CD4-positive, alpha-beta memory T cell (primary cell): ENCODE results near the gene FGGY. TPM values are rescaled to one million over a fixed set of nuclear protein-coding genes. Genes with fewer than 3 reads are reported as not detected.

Experiments
- CTCF ChIA-PET: fragments of 350-600 bp; sonication (Branson Sonifier 250); formaldehyde crosslinking; loops from one replicate; lab custom pipeline; 2021; ENCODE audit warnings: inconsistent platforms; ENCODE audit not compliant: partially characterized antibody; lab: Charles Lee
- POLR2A ChIA-PET: fragments of 350-600 bp; sonication (Branson Sonifier 250); formaldehyde crosslinking; loops from one replicate; lab custom pipeline; 2021; ENCODE audit not compliant: partially characterized antibody; lab: Charles Lee
- DNase-seq, 5 donors: peaks; one replicate each; pipeline versions ENCODE4 v3.0.0 to v3.0.0-alpha.2; 2020 to 2022; ENCODE audit warnings: mixed read lengths in 1 of 5
- H3K27ac ChIP-seq: one replicate; pipeline ENCODE4 v1.7.0; 2013; ENCODE audit warnings: low read depth, low read length
- H3K27me3 ChIP-seq: 2 replicates; pipeline ENCODE4 v1.7.0; 2013; ENCODE audit warnings: mild to moderate bottlenecking, low read length, moderate library complexity; ENCODE audit not compliant: insufficient read depth
- H3K36me3 ChIP-seq: 2 replicates; pipeline ENCODE4 v1.7.0; 2013; ENCODE audit warnings: mild to moderate bottlenecking, low read length, moderate library complexity; ENCODE audit not compliant: insufficient read depth
- H3K4me1 ChIP-seq: 2 replicates; pipeline ENCODE4 v1.7.0; 2013; ENCODE audit warnings: mild to moderate bottlenecking, low read length, moderate library complexity; ENCODE audit not compliant: insufficient read depth
- H3K4me3 ChIP-seq, 2 donors: one replicate each; pipeline ENCODE4 v1.7.0; 2013; ENCODE audit warnings: low read length in 2 of 2, mild to moderate bottlenecking in 1 of 2
- H3K9me3 ChIP-seq, 2 donors: one replicate each; pipeline ENCODE4 v1.7.0; 2013; ENCODE audit warnings: low read length in 2 of 2, control low read depth in 1 of 2; ENCODE audit not compliant: control insufficient read depth in 1 of 2
- H3K27ac Mint-ChIP-seq, 7 donors: one replicate each; pipeline ENCODE4 v1.8.0; 2020 to 2021; ENCODE audit warnings: mixed read lengths in 7 of 7, mild to moderate bottlenecking in 6 of 7, inconsistent platforms in 3 of 7, moderate library complexity in 3 of 7
- H3K27me3 Mint-ChIP-seq, 2 donors: one replicate each; pipeline ENCODE4 v1.8.0; 2020 to 2021; ENCODE audit warnings: mixed read lengths in 2 of 2
- H3K36me3 Mint-ChIP-seq, 2 donors: one replicate each; pipeline ENCODE4 v1.8.0; 2020 to 2021; ENCODE audit warnings: mixed read lengths in 2 of 2, inconsistent platforms in 1 of 2, mild to moderate bottlenecking in 1 of 2
- H3K4me1 Mint-ChIP-seq, 4 donors: one replicate each; pipeline ENCODE4 v1.8.0; 2020 to 2021; ENCODE audit warnings: mixed read lengths in 4 of 4, mild to moderate bottlenecking in 1 of 4
- H3K4me3 Mint-ChIP-seq, 8 donors: one replicate each; pipeline ENCODE4 v1.8.0; 2020 to 2021; ENCODE audit warnings: mixed read lengths in 8 of 8, mild to moderate bottlenecking in 7 of 8, moderate library complexity in 6 of 8, inconsistent platforms in 3 of 8
- H3K9me3 Mint-ChIP-seq, 8 donors: one replicate each; pipeline ENCODE4 v1.8.0; 2020 to 2021; ENCODE audit warnings: mixed read lengths in 8 of 8, mild to moderate bottlenecking in 5 of 8, inconsistent platforms in 3 of 8, moderate library complexity in 1 of 8
- intact Hi-C: fragments of 100-400 bp; cut with micrococcal nuclease; formaldehyde crosslinking; loops from one replicate; pipeline ENCODE4 v1.15.1; 2023
- polyA plus RNA-seq, 2 donors: library from polyadenylated mRNA; unstranded; fragments of 300-500 nt; fragmentation: Illumina TruSeq; gene quantifications; one replicate each; pipeline ENCODE4 v1.2.3, GENCODE V29; 2021
- total RNA-seq, 2 experiments: library from RNA; stranded (reverse); gene quantifications; one replicate each; pipeline ENCODE4 v1.2.3, GENCODE V29; 2021

The FGGY gene
- total and polyA plus RNA-seq, 4 experiments from 2014 or later: 1.8 to 8.8 (median 3.6) TPM

DNA sequence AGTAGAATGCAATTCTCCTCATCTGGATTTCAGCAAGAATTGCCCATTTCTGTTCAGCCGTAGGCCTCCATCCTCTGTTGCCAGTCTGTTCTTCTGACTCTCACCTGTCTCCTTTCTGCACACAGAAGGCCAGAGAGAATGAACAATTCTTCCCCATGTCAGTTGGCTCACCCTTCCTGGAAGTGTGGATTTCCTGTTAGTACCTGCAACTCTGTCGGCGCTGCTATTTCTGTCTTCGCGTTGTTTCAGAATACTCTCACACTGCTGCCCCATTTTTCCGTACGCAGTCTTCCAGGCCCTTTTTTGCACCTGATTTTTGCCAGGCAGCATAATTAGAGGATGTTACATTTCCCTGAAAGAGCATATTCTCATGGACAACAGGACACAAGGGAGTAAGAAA lies 200.7 kb downstream of the FGGY start:
- H3K36me3 Mint-ChIP-seq: peaks cover 2 to 8% of the 10 kb centered on the region in 2 donors
- H3K9me3 Mint-ChIP-seq: peaks cover 0 to 6% (median 0%) of the 10 kb centered on the region in 8 donors
- Histone ChIP-seq H3K4me3 (no peak overlapping the region), H3K27me3 (no peaks in the 10 kb centered on the region), H3K4me1 (no peaks in the 10 kb centered on the region), H3K36me3 (no peaks in the 10 kb centered on the region), H3K9me3 (no peaks in the 10 kb centered on the region), H3K27ac (no peak overlapping the region)
- H3K27ac Mint-ChIP-seq: no peak overlapping the region
- ChIA-PET POLR2A (no interaction called here), CTCF (no interaction called here)
- H3K4me1 Mint-ChIP-seq: no peaks in the 10 kb centered on the region
- DNase-seq: no peak
- H3K27me3 Mint-ChIP-seq: no peaks in the 10 kb centered on the region
- intact Hi-C loops: no loop called here
- H3K4me3 Mint-ChIP-seq: no peak overlapping the region

DNA sequence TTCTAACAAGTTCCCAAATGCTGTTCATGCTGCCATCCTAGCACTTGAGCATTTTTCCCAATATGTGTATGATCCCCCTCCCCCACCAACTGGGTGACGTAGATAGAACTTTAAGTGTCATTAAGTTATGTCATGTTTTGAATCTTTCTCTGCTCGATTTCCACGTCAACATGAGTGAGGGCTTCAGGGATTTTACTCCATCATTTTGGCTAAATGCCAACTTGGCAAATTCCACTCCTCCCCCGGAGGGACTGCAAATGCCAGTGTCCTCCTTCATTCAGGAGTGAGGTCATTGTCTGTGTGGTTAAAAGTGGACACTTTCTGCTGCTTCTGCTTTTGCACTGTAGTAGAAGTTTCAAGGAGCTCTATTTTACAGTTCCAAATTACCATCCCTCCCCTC lies 201.7 kb downstream of the FGGY start:
- Mint-ChIP-seq H3K36me3 (peaks cover 2 to 8% of the 10 kb centered on the region in 2 donors), H3K27ac (no peak overlapping the region), H3K4me3 (no peak overlapping the region), H3K4me1 (no peaks in the 10 kb centered on the region), H3K9me3 (peaks cover 0 to 6% (median 0%) of the 10 kb centered on the region in 8 donors), H3K27me3 (no peaks in the 10 kb centered on the region)
- H3K36me3 ChIP-seq: no peaks in the 10 kb centered on the region
- intact Hi-C loops: no loop called here
- no peak overlapping the region for H3K4me3 ChIP-seq
- no peak for DNase-seq
- H3K9me3 ChIP-seq: no peaks in the 10 kb centered on the region
- ChIA-PET CTCF (no interaction called here), POLR2A (no interaction called here)
- H3K27ac ChIP-seq: no peak overlapping the region
- no peaks in the 10 kb centered on the region for H3K27me3 ChIP-seq
- no peaks in the 10 kb centered on the region for H3K4me1 ChIP-seq

DNA sequence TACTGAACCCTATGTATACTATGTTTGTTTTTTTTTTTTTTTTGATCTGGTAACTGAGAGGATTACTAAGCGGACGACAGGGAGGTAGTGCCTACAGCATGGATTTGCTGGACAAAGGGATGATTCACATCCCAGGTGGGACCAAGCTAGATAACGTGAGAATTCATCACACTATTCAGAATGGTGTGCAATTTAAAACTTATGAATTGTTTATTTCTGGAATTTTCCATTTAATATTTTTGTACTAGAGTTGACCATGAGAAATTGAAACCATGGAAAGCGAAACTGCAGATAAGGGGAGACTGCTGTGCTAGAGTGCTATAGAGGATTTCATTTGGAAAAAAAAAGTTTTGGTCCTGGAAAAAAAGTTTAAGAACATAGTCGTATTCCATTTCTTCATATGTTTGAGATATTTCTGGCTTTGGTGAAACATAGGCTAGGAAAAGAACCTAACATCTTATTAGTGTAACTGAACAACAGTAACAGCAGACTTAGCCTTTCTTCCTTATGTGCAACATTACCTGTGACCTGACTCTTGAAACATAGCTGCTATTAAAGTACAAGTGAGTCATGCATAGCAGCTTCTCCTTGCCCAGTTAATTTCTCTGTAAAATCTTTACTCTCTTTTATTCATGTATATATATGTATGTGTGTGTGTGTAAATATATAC lies 202.5 kb downstream of the FGGY start:
- Mint-ChIP-seq H3K4me1 (no peaks in the 10 kb centered on the region), H3K36me3 (peaks cover 2 to 8% of the 10 kb centered on the region in 2 donors), H3K9me3 (peaks cover 0 to 6% (median 0%) of the 10 kb centered on the region in 8 donors), H3K27me3 (no peaks in the 10 kb centered on the region), H3K27ac (no peak overlapping the region), H3K4me3 (no peak overlapping the region)
- Histone ChIP-seq H3K27me3 (no peaks in the 10 kb centered on the region), H3K4me3 (no peak overlapping the region), H3K9me3 (no peaks in the 10 kb centered on the region), H3K4me1 (no peaks in the 10 kb centered on the region), H3K36me3 (no peaks in the 10 kb centered on the region), H3K27ac (no peak overlapping the region)
- POLR2A ChIA-PET: no interaction called here
- intact Hi-C loops: no loop called here
- CTCF ChIA-PET: no interaction called here
- no peak for DNase-seq

DNA sequence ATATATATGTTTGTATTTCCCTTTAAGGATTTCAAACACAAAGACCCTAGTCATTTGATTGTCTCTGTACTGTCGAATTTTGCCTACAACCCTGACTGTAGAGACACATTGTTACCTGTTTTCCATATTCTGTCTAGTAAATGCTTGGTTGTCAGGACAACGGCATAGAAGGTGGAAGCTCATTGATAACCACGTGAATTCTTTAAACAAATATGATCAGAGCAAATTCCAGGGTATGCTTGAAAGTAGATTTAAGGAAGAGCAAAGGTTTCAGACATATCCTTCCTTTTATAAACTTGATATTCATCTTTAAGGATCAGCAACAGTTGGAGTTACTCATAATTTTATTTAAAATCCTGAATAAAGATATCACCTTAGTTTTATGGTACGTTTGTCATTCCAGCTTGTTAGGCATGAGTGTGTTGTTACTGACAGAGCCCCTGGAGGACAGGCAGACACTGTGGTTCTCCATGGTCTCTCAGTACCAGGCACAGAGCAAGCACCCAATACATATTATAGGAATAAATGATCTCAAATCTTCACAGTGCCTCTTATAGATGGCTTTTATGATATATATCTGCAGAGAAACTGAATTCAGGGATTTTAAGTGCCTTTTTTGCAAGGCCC lies 203.2 kb downstream of the FGGY start:
- Mint-ChIP-seq H3K4me1 (no peaks in the 10 kb centered on the region), H3K36me3 (peaks cover 2 to 8% of the 10 kb centered on the region in 2 donors), H3K4me3 (no peak overlapping the region), H3K9me3 (peaks cover 0 to 6% (median 0%) of the 10 kb centered on the region in 8 donors), H3K27ac (no peak overlapping the region), H3K27me3 (no peaks in the 10 kb centered on the region)
- DNase-seq: no peak
- Histone ChIP-seq H3K36me3 (no peaks in the 10 kb centered on the region), H3K27me3 (no peaks in the 10 kb centered on the region), H3K4me1 (no peaks in the 10 kb centered on the region), H3K4me3 (no peak overlapping the region), H3K27ac (no peak overlapping the region), H3K9me3 (no peaks in the 10 kb centered on the region)
- intact Hi-C loops: no loop called here
- CTCF ChIA-PET: no interaction called here
- POLR2A ChIA-PET: no interaction called here

DNA sequence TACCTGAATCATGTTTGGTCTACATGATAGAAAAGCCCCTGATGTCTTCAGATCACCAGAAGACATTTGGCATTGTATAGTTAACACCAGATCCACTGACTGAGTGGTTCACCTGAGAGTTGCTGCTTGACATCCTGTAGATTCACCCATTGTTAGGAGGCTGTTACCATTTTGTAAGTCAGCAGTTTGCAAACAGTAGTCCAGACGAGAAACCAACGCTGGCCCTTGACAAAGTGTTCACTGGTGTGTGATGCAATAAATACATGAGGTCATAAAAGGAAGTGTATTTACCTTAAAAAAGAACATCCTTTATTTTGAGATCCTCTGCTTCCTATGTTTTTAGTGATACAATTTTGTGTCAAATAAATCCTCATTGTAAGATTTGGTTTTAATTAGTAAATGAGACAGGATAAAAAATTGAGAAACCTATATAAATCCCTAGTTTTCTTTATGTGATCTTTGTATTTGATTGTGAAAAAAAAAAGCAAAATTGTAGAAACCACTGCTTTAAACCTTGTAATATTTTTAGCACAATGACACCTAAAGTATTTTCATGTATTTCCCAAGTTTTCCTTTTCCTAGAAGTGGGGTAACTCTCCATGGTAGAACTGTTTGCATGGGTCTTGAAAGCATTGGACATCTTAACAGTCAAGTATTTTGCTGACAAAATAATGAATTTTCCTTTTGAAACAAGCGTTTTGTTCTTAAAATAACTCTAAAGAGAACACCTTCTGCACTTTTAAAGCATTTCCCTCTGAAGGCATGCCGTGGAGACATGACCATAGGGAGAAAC lies 204.3 kb downstream of the FGGY start:
- intact Hi-C loops: no loop called here
- H3K4me3 Mint-ChIP-seq: no peak overlapping the region
- no peaks in the 10 kb centered on the region for H3K36me3 ChIP-seq
- no peaks in the 10 kb centered on the region for H3K4me1 ChIP-seq
- H3K27me3 ChIP-seq: no peaks in the 10 kb centered on the region
- peaks cover 2 to 7% of the 10 kb centered on the region in 2 donors for H3K36me3 Mint-ChIP-seq
- H3K27ac ChIP-seq: no peak overlapping the region
- POLR2A ChIA-PET: no interaction called here
- no peaks in the 10 kb centered on the region for H3K9me3 ChIP-seq
- peaks cover 0 to 1% (median 0%) of the 10 kb centered on the region in 8 donors for H3K9me3 Mint-ChIP-seq
- no peak overlapping the region for H3K4me3 ChIP-seq
- no peak overlapping the region for H3K27ac Mint-ChIP-seq
- H3K4me1 Mint-ChIP-seq: no peaks in the 10 kb centered on the region
- H3K27me3 Mint-ChIP-seq: no peaks in the 10 kb centered on the region
- CTCF ChIA-PET: no interaction called here
- no peak for DNase-seq

DNA sequence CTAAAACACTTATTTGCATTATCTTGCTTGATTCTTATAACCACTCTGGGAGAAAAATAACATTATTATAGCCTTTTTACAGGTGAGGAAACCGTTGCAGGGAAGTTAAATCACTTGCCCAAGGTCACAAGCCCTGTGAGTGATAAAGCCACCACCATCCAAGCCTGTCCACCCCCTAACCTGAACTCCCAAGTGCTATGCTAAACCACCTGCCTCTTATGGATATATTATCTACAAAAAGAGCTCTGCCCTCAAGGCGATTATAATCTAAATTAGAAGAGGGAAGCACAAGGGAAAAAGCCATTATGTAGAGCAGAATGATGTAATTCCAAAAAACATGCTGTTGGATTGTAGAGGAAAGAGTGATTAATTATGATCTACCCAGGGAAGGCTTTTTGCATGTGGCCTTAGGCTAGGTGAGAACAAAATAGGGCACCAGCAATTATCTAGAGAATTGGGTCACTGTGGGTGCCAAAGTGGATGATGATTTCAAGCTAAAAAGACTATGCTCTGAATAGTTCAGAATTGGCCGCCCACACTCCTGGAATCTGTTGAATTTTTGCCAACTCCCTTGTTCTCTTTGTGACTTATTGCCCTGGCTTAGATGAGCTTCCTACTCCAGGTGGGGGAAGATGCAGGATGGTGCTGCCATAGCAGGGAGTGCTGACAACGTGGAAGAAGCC lies 205.3 kb downstream of the FGGY start:
- Histone ChIP-seq H3K4me1 (no peaks in the 10 kb centered on the region), H3K27ac (no peak overlapping the region), H3K9me3 (no peaks in the 10 kb centered on the region), H3K4me3 (no peak overlapping the region), H3K27me3 (no peaks in the 10 kb centered on the region), H3K36me3 (no peaks in the 10 kb centered on the region)
- POLR2A ChIA-PET: no interaction called here
- H3K27me3 Mint-ChIP-seq: no peaks in the 10 kb centered on the region
- H3K9me3 Mint-ChIP-seq: no peaks in the 10 kb centered on the region
- DNase-seq: no peak
- intact Hi-C loops: no loop called here
- no peak overlapping the region for H3K27ac Mint-ChIP-seq
- CTCF ChIA-PET: interaction anchor here (1.1 kb wide), 1 partner anchor 197 kb away, joined by 3 read pairs; no protein-coding TSS in a partner anchor
- no peak overlapping the region for H3K4me3 Mint-ChIP-seq
- H3K4me1 Mint-ChIP-seq: no peaks in the 10 kb centered on the region
- H3K36me3 Mint-ChIP-seq: peaks cover 2 to 4% of the 10 kb centered on the region in 2 donors

DNA sequence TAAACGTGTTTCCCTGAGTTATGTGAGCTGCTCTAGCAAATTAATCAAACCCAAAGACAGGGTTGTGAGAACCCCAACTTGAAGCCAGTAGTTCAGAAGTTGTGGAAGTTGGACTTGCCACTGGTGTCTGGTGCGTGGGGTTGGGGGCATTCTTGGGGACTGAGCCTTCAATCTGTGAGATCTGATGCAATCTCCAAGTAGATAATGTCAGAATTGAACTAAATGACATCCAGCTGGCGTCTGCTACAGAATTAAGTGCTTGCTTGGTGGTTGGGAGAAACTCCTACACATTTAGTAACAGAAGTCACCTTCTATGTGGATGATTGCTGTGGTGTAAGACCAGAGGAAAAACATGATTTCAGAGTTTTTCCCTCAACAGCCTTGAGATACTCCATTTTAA lies 207.4 kb downstream of the FGGY start:
- H3K27me3 Mint-ChIP-seq: no peaks in the 10 kb centered on the region
- ChIA-PET CTCF (no interaction called here), POLR2A (no interaction called here)
- no peak for DNase-seq
- Histone ChIP-seq H3K27ac (no peak overlapping the region), H3K4me3 (no peak overlapping the region), H3K36me3 (no peaks in the 10 kb centered on the region), H3K27me3 (no peaks in the 10 kb centered on the region), H3K4me1 (no peaks in the 10 kb centered on the region), H3K9me3 (no peaks in the 10 kb centered on the region)
- no peaks in the 10 kb centered on the region for H3K4me1 Mint-ChIP-seq
- no peaks in the 10 kb centered on the region for H3K36me3 Mint-ChIP-seq
- H3K27ac Mint-ChIP-seq: no peak overlapping the region
- no peak overlapping the region for H3K4me3 Mint-ChIP-seq
- intact Hi-C loops: no loop called here
- no peaks in the 10 kb centered on the region for H3K9me3 Mint-ChIP-seq
